HepG2 (cell line): ENCODE data around the gene ETS1. TPM values are rescaled to one million over a fixed set of nuclear protein-coding genes. Genes with fewer than 3 reads are reported as not detected.

Source experiments
- ATAC-seq: fragments of 200-7000 bp; cut with Tn5 transposase; 3 replicates; pipeline ENCODE4 v1.9.1; 2020; ENCODE audit warnings: mild to moderate bottlenecking, moderate library complexity
- BruUV-seq: library from RNA; stranded (reverse); fragments of 400-500 nt; replicated peaks from 2 replicates; lab custom pipeline; 2021; lab: Mats Ljungman, UMichigan
- CTCF ChIA-PET: fragments of 300-600 bp; formaldehyde crosslinking; extraction: SDS; loops from one replicate; lab custom pipeline; 2021; ENCODE audit warnings: low total read pairs, inconsistent platforms, low intra/inter-chr PET ratio; lab: Yijun Ruan, JAX
- POLR2A ChIA-PET: fragments of 350-600 bp; sonication (Branson Sonifier 250); formaldehyde crosslinking; loops from one replicate; lab custom pipeline; 2020; ENCODE audit warnings: antibody characterized with exemption, inconsistent platforms; lab: Yijun Ruan, JAX
- DNase-seq: peaks from one replicate; pipeline ENCODE4 v3.0.0-alpha.2; 2015; ENCODE audit warnings: low spot score
- FAIRE-seq: peaks from 3 replicates; lab custom pipeline; 2011; peaks lifted over from hg19 to GRCh38; lab: Jason Lieb, UNC
- H2AFZ ChIP-seq: one replicate; pipeline ENCODE4 v1.6.1; 2011; ENCODE audit warnings: low read length, inconsistent platforms
- H3K27ac ChIP-seq: fragments of 300-600 bp; 3 replicates; pipeline ENCODE4 v1.8.0; 2011; ENCODE audit warnings: mixed run types, mild to moderate bottlenecking, mixed read lengths, low read length, inconsistent platforms; ENCODE audit not compliant: insufficient read depth; ENCODE audit errors: extremely low read length
- H3K27me3 ChIP-seq, 2 experiments: fragments of 200-600 bp in 1 of 2; 2 replicates in 1 of 2; 3 replicates in 1 of 2; pipeline versions ENCODE4 v1.6.0 to v1.8.0; 2011; ENCODE audit warnings: low read length in 2 of 2, mild to moderate bottlenecking in 2 of 2, moderate library complexity in 2 of 2, inconsistent platforms in 1 of 2; ENCODE audit not compliant: insufficient read depth in 2 of 2, control insufficient read depth in 1 of 2
- H3K36me3 ChIP-seq, 2 experiments: fragments of 200-600 bp in 1 of 2; replicated peaks in 1 of 2; 2 replicates in 1 of 2; 3 replicates in 1 of 2; pipeline versions ENCODE4 v1.5.1 to v1.8.0; 2011; ENCODE audit warnings: low read length in 2 of 2, inconsistent platforms in 1 of 2; ENCODE audit not compliant: insufficient read depth in 2 of 2, control insufficient read depth in 1 of 2
- H3K4me1 ChIP-seq: 2 replicates; pipeline ENCODE4 v1.5.1; 2012; ENCODE audit warnings: low read length, inconsistent platforms; ENCODE audit not compliant: insufficient read depth
- H3K4me2 ChIP-seq: 2 replicates; pipeline ENCODE4 v1.6.0; 2011; ENCODE audit warnings: low read depth, low read length, inconsistent platforms
- H3K4me3 ChIP-seq, 3 experiments: fragments of 200-600 bp in 1 of 3; sonication (generic), shearing (Covaris generic) in 1 of 3; replicated peaks in 1 of 3; 2 replicates each; pipeline ENCODE4 v1.5.1; 2011 to 2016; ENCODE audit warnings: low read length in 3 of 3, inconsistent platforms in 2 of 3, low read depth in 2 of 3, mild to moderate bottlenecking in 2 of 3, control low read depth in 1 of 3, mixed read lengths in 1 of 3; ENCODE audit not compliant: insufficient read depth in 1 of 3
- H3K79me2 ChIP-seq: one replicate; pipeline ENCODE4 v1.6.1; 2011; ENCODE audit warnings: low read length, inconsistent platforms; ENCODE audit not compliant: insufficient read depth
- H3K9ac ChIP-seq: 2 replicates; pipeline ENCODE4 v1.6.0; 2011; ENCODE audit warnings: mild to moderate bottlenecking, low read depth, low read length, inconsistent platforms; ENCODE audit not compliant: insufficient read depth
- H3K9me3 ChIP-seq: 2 replicates; pipeline ENCODE4 v1.5.1; 2012; ENCODE audit warnings: mild to moderate bottlenecking, low read length
- H4K20me1 ChIP-seq: 2 replicates; pipeline ENCODE4 v1.6.0; 2011; ENCODE audit warnings: inconsistent platforms, mild to moderate bottlenecking, low read length, moderate library complexity; ENCODE audit not compliant: insufficient read depth
- ATF6 ChIP-seq: sonication (generic); formaldehyde crosslinking; conservative IDR thresholded peaks from 2 replicates; pipeline ENCODE4 v1.4.0; 2020; ENCODE audit warnings: missing genetic modification reagents
- FOSL1 ChIP-seq: sonication (generic); formaldehyde crosslinking; IDR thresholded peaks from 2 replicates; pipeline ENCODE4 v1.9.0; 2021; ENCODE audit warnings: missing genetic modification reagents, borderline replicate concordance
- HMG20B ChIP-seq: conservative IDR thresholded peaks from 2 replicates; pipeline ENCODE4 v1.6.1; 2016; ENCODE audit warnings: missing genetic modification reagents, missing compliant biosample characterization
- HMGA1 ChIP-seq: sonication (generic); formaldehyde crosslinking; conservative IDR thresholded peaks from 2 replicates; pipeline ENCODE4 v1.4.0; 2020; ENCODE audit warnings: missing genetic modification reagents
- HNRNPK ChIP-seq: fragments of 200-400 bp; formaldehyde crosslinking; IDR thresholded peaks from 2 replicates; pipeline ENCODE4 v1.6.1; 2018; ENCODE audit warnings: low read length, low read depth, moderate library complexity, mild to moderate bottlenecking; ENCODE audit not compliant: poor library complexity, severe bottlenecking
- JUNB ChIP-seq: sonication (generic); formaldehyde crosslinking; IDR thresholded peaks from 2 replicates; pipeline ENCODE4 v1.8.0; 2022; ENCODE audit warnings: missing genetic modification reagents, mild to moderate bottlenecking, borderline replicate concordance
- JUND ChIP-seq: sonication (generic); formaldehyde crosslinking; IDR thresholded peaks from 2 replicates; pipeline ENCODE4 v1.8.0; 2022; ENCODE audit warnings: mild to moderate bottlenecking, missing genetic modification reagents
- NRL ChIP-seq: sonication (generic); formaldehyde crosslinking; IDR thresholded peaks from 2 replicates; pipeline ENCODE4 v1.5.0; 2020; ENCODE audit warnings: missing genetic modification reagents, mild to moderate bottlenecking, moderate library complexity, borderline replicate concordance
- RORA ChIP-seq: sonication (generic); formaldehyde crosslinking; IDR thresholded peaks from 2 replicates; pipeline ENCODE4 v1.5.0; 2020; ENCODE audit warnings: mild to moderate bottlenecking, missing genetic modification reagents, moderate library complexity
- TBP ChIP-seq: sonication (generic); formaldehyde crosslinking; IDR thresholded peaks from 2 replicates; pipeline ENCODE4 v1.5.0; 2020; ENCODE audit warnings: missing genetic modification reagents
- ZFP1 ChIP-seq: IDR thresholded peaks from 2 replicates; pipeline ENCODE4 v1.6.1; 2016
- ZNF891 ChIP-seq: sonication (generic); formaldehyde crosslinking; IDR thresholded peaks from 2 replicates; pipeline ENCODE4 v1.5.0; 2020; ENCODE audit warnings: mild to moderate bottlenecking, missing genetic modification reagents
- WGBS: methylation state at CpG from one replicate; pipeline ENCODE4 v1.1.6; 2017; ENCODE audit warnings: low lambda C conversion rate; 5-methylcytosine and 5-hydroxymethylcytosine counted together
- in situ Hi-C: cut with HindIII; loops from 2 replicates; pipeline ENCODE4 v1.10.0; 2017; ENCODE audit warnings: low pct_unique_long_range_greater_than_20kb; ENCODE audit not compliant: extremely low pct_ligation_motif_present
- intact Hi-C: fragments of 100-400 bp; cut with micrococcal nuclease; formaldehyde crosslinking; loops from one replicate; pipeline ENCODE4 v1.10.0; 2022; ENCODE audit not compliant: unreplicated experiment
- polyA plus RNA-seq, 8 experiments: library from polyadenylated mRNA; depleted of rRNA in 3 of 8; stranded (reverse) in 7 of 8; unstranded in 1 of 8; fragments of >200 nt; fragmentation: Illumina TruSeq in 4 of 8; extraction: Trizol in 4 of 8; gene quantifications; 2 replicates each; pipeline versions ENCODE4 v1.2.1 to v1.2.3, GENCODE V29; 2011 to 2016; ENCODE audit warnings: low read depth in 4 of 8, missing spikeins in 1 of 8, mixed read lengths in 1 of 8; ENCODE audit not compliant: insufficient read depth in 1 of 8
- total RNA-seq, 5 experiments: library from RNA; depleted of rRNA; stranded (reverse); fragments of >200 nt; fragmentation: Illumina TruSeq; extraction: Trizol; gene quantifications; 2 replicates each; pipeline ENCODE4 v1.2.3, GENCODE V29; 2016; ENCODE audit warnings: low read depth in 1 of 5
- TF ChIP-seq, protein P1 (sequence below): sonication (generic); formaldehyde crosslinking; IDR thresholded peaks from 2 replicates; pipeline ENCODE4 v1.9.0; 2021; ENCODE audit warnings: missing genetic modification reagents, borderline replicate concordance
- TF ChIP-seq, protein P2 (sequence below): sonication (generic); formaldehyde crosslinking; IDR thresholded peaks from 2 replicates; pipeline ENCODE4 v1.4.0; 2020; ENCODE audit warnings: missing genetic modification reagents

Gene ETS1
- total and polyA plus RNA-seq, 2 of the 13 experiments (the other 11 are each of a cell fraction or from before 2014, with no cell fraction given), result 0.18 to 0.34 TPM

- Histone ChIP-seq H3K4me3 (no peak overlapping the region), H3K4me1 (no peaks in the 10 kb centered on the region), H3K9ac (no peak overlapping the region), H3K4me2 (no peak overlapping the region), H3K27ac (no peak overlapping the region), H2AFZ (no peak overlapping the region), H4K20me1 (no peaks in the 10 kb centered on the region), H3K79me2 (no peaks in the 10 kb centered on the region), H3K9me3 (no peaks in the 10 kb centered on the region), H3K36me3 (no peaks in the 10 kb centered on the region), H3K27me3 (no peaks in the 10 kb centered on the region; a peak in 2 of 5 replicates)
- ChIA-PET POLR2A (no interaction called here), CTCF (no interaction called here)
- no peak for DNase-seq
- in situ Hi-C loops (no loop called here), intact Hi-C loops (no loop called here)
- no peak for FAIRE-seq
- TF ChIP-seq JUNB (CRISPR knock-in tag), result no peak
- TF ChIP-seq, protein P1, sequence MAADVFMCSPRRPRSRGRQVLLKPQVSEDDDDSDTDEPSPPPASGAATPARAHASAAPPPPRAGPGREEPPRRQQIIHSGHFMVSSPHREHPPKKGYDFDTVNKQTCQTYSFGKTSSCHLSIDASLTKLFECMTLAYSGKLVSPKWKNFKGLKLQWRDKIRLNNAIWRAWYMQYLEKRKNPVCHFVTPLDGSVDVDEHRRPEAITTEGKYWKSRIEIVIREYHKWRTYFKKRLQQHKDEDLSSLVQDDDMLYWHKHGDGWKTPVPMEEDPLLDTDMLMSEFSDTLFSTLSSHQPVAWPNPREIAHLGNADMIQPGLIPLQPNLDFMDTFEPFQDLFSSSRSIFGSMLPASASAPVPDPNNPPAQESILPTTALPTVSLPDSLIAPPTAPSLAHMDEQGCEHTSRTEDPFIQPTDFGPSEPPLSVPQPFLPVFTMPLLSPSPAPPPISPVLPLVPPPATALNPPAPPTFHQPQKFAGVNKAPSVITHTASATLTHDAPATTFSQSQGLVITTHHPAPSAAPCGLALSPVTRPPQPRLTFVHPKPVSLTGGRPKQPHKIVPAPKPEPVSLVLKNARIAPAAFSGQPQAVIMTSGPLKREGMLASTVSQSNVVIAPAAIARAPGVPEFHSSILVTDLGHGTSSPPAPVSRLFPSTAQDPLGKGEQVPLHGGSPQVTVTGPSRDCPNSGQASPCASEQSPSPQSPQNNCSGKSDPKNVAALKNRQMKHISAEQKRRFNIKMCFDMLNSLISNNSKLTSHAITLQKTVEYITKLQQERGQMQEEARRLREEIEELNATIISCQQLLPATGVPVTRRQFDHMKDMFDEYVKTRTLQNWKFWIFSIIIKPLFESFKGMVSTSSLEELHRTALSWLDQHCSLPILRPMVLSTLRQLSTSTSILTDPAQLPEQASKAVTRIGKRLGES (CRISPR knock-in tag), result no peak
- no peak for TF ChIP-seq FOSL1 (CRISPR knock-in tag)
- TF ChIP-seq TBP, result no peak
- TF ChIP-seq RORA (CRISPR knock-in tag), result no peak
- no peak for TF ChIP-seq HMG20B (CRISPR knock-in tag)
- no peak for TF ChIP-seq HNRNPK
- no peak for TF ChIP-seq HMGA1 (CRISPR knock-in tag)
- no peak for TF ChIP-seq JUND (CRISPR knock-in tag)
- TF ChIP-seq, protein P2, sequence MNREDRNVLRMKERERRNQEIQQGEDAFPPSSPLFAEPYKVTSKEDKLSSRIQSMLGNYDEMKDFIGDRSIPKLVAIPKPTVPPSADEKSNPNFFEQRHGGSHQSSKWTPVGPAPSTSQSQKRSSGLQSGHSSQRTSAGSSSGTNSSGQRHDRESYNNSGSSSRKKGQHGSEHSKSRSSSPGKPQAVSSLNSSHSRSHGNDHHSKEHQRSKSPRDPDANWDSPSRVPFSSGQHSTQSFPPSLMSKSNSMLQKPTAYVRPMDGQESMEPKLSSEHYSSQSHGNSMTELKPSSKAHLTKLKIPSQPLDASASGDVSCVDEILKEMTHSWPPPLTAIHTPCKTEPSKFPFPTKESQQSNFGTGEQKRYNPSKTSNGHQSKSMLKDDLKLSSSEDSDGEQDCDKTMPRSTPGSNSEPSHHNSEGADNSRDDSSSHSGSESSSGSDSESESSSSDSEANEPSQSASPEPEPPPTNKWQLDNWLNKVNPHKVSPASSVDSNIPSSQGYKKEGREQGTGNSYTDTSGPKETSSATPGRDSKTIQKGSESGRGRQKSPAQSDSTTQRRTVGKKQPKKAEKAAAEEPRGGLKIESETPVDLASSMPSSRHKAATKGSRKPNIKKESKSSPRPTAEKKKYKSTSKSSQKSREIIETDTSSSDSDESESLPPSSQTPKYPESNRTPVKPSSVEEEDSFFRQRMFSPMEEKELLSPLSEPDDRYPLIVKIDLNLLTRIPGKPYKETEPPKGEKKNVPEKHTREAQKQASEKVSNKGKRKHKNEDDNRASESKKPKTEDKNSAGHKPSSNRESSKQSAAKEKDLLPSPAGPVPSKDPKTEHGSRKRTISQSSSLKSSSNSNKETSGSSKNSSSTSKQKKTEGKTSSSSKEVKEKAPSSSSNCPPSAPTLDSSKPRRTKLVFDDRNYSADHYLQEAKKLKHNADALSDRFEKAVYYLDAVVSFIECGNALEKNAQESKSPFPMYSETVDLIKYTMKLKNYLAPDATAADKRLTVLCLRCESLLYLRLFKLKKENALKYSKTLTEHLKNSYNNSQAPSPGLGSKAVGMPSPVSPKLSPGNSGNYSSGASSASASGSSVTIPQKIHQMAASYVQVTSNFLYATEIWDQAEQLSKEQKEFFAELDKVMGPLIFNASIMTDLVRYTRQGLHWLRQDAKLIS (CRISPR knock-in tag), result no peak
- no peak for TF ChIP-seq ZNF891 (CRISPR knock-in tag)
- TF ChIP-seq NRL (CRISPR knock-in tag), result no peak
- no peak for TF ChIP-seq ZFP1 (CRISPR knock-in tag)
- no peak for TF ChIP-seq ATF6 (CRISPR knock-in tag)
- ATAC-seq, result no peak
- no TSS peak for BruUV-seq
- WGBS, result 10% methylated on average over 7 of the region's 8 CpGs
These were observed 4.6 kb downstream of the ETS1 start for GRCh38 chr11:128582496-128583366.
